Nephron progenitor cell (in vitro differentiated cells): ENCODE measurements around the gene DHODH.

Source experiments
- DNase-seq: peaks from one replicate; pipeline ENCODE4 v3.0.0; 2021
- H3K27ac Mint-ChIP-seq: 2 replicates; pipeline ENCODE4 v1.8.0; 2021; ENCODE audit warnings: mild to moderate bottlenecking, moderate library complexity, mixed read lengths
- H3K27me3 Mint-ChIP-seq: 2 replicates; pipeline ENCODE4 v1.8.0; 2021; ENCODE audit warnings: mild to moderate bottlenecking, low read depth, mixed read lengths; ENCODE audit not compliant: poor library complexity
- H3K36me3 Mint-ChIP-seq: 2 replicates; pipeline ENCODE4 v1.8.0; 2021; ENCODE audit warnings: low read depth, mixed read lengths
- H3K4me1 Mint-ChIP-seq: 2 replicates; pipeline ENCODE4 v1.8.0; 2021; ENCODE audit warnings: mixed read lengths
- H3K4me3 Mint-ChIP-seq: 2 replicates; pipeline ENCODE4 v1.8.0; 2021; ENCODE audit warnings: mild to moderate bottlenecking, moderate library complexity, mixed read lengths
- H3K9me3 Mint-ChIP-seq: 2 replicates; pipeline ENCODE4 v1.8.0; 2021; ENCODE audit warnings: mild to moderate bottlenecking, moderate library complexity, mixed read lengths
- CTCF ChIP-seq: fragments of 200-600 bp; sonication (generic); IDR thresholded peaks from 2 replicates; pipeline ENCODE4 v1.5.0; 2021; ENCODE audit warnings: antibody characterized with exemption

DHODH gene

GRCh38 chr16:72018470-72018869 is 9.9 kb downstream of the DHODH start:
- no peaks in the 10 kb centered on the region for H3K27me3 Mint-ChIP-seq
- TF ChIP-seq CTCF: no peak
- no peaks in the 10 kb centered on the region for H3K9me3 Mint-ChIP-seq
- no peak overlapping the region for H3K4me3 Mint-ChIP-seq
- no peak for DNase-seq
- peaks cover 36% of the 10 kb centered on the region for H3K4me1 Mint-ChIP-seq
- no peak overlapping the region for H3K27ac Mint-ChIP-seq
- peaks cover 55% of the 10 kb centered on the region for H3K36me3 Mint-ChIP-seq

GRCh38 chr16:72021043-72021442 is 12.5 kb downstream of the DHODH start:
- Mint-ChIP-seq H3K4me3 (no peak overlapping the region), H3K9me3 (no peaks in the 10 kb centered on the region), H3K36me3 (peaks cover 67% of the 10 kb centered on the region), H3K4me1 (peaks cover 22% of the 10 kb centered on the region), H3K27ac (no peak overlapping the region), H3K27me3 (no peaks in the 10 kb centered on the region)
- DNase-seq: peak; percentile 54
- TF ChIP-seq CTCF: peak; percentile 58

GRCh38 chr16:72022127-72022526 is 13.6 kb downstream of the DHODH start:
- peak overlapping the region; percentile 39 for H3K27ac Mint-ChIP-seq
- H3K4me1 Mint-ChIP-seq: peaks cover 13% of the 10 kb centered on the region
- H3K4me3 Mint-ChIP-seq: no peak overlapping the region
- H3K9me3 Mint-ChIP-seq: no peaks in the 10 kb centered on the region
- DNase-seq: no peak
- H3K27me3 Mint-ChIP-seq: no peaks in the 10 kb centered on the region
- no peak for TF ChIP-seq CTCF
- H3K36me3 Mint-ChIP-seq: peaks cover 56% of the 10 kb centered on the region

- no peak for TF ChIP-seq CTCF
- Mint-ChIP-seq H3K4me1 (peaks cover 10% of the 10 kb centered on the region), H3K9me3 (no peaks in the 10 kb centered on the region), H3K4me3 (no peak overlapping the region), H3K27ac (peak overlapping the region; percentile 77), H3K36me3 (peaks cover 53% of the 10 kb centered on the region), H3K27me3 (no peaks in the 10 kb centered on the region)
- DNase-seq: no peak
Observed at GRCh38 chr16:72023962-72024361, 15.4 kb downstream of the DHODH start.

- no peak for TF ChIP-seq CTCF
- Mint-ChIP-seq H3K9me3 (no peaks in the 10 kb centered on the region), H3K4me1 (peaks cover 5% of the 10 kb centered on the region)
Observed at GRCh38 chr16:72024862-72025382, 16.4 kb downstream of the DHODH start.

GRCh38 chr16:72025404-72026114 is 17.0 kb downstream of the DHODH start:
- no peak for TF ChIP-seq CTCF
- H3K27me3 Mint-ChIP-seq: no peaks in the 10 kb centered on the region
- peaks cover 47% of the 10 kb centered on the region for H3K36me3 Mint-ChIP-seq
- DNase-seq: no peak
- H3K4me1 Mint-ChIP-seq: peaks cover 5% of the 10 kb centered on the region
- no peaks in the 10 kb centered on the region for H3K9me3 Mint-ChIP-seq
- no peak overlapping the region for H3K4me3 Mint-ChIP-seq
- H3K27ac Mint-ChIP-seq: peak overlapping the region; percentile 68

More at GRCh38 chr16:72024862-72025382, 16.4 kb downstream of the DHODH start:
- H3K27ac Mint-ChIP-seq: no peak overlapping the region
- H3K27me3 Mint-ChIP-seq: no peaks in the 10 kb centered on the region
- no peak overlapping the region for H3K4me3 Mint-ChIP-seq
- DNase-seq: no peak
- peaks cover 47% of the 10 kb centered on the region for H3K36me3 Mint-ChIP-seq
